HG03442 (cell line): ENCODE measurements around the gene SEC24B.
A peak's percentile ranks its signal among the peaks of the same experiment; 100 is the strongest.

ENCODE experiments used
- ATAC-seq: cut with Tn5 transposase; IDR thresholded peaks from one replicate; pipeline ENCODE4 v1.9.1; 2021; ENCODE audit warnings: mild to moderate bottlenecking, moderate library complexity; ENCODE audit not compliant: unreplicated experiment

Gene SEC24B

GRCh38 chr4:109433205-109434006, at the start of gene SEC24B:
TSS of gene SEC24B (plus strand) at chr4:109433815. CDS start at chr4:109433870, 55 bp downstream.
- ATAC-seq = peak; percentile 83

- no peak for ATAC-seq
Observed at GRCh38 chr4:109383823-109384222, 49.8 kb upstream of the SEC24B start.

- no peak for ATAC-seq
Observed at GRCh38 chr4:109385260-109385659, 48.4 kb upstream of the SEC24B start.

- ATAC-seq = peak; percentile 50
Observed at GRCh38 chr4:109389369-109390114, 44.1 kb upstream of the SEC24B start.

GRCh38 chr4:109390115-109390768, 43.4 kb upstream of the SEC24B start:
- no peak for ATAC-seq

- ATAC-seq = no peak
Observed at GRCh38 chr4:109395694-109396093, 37.9 kb upstream of the SEC24B start.

- no peak for ATAC-seq
Observed at GRCh38 chr4:109398928-109399327, 34.7 kb upstream of the SEC24B start.

- peak; percentile 83 for ATAC-seq
Observed at GRCh38 chr4:109406337-109406931, 27.2 kb upstream of the SEC24B start.

GRCh38 chr4:109407027-109407737, 26.4 kb upstream of the SEC24B start:
- ATAC-seq = no peak

GRCh38 chr4:109408711-109409110, 24.9 kb upstream of the SEC24B start:
- ATAC-seq = no peak

GRCh38 chr4:109410226-109410625, 23.4 kb upstream of the SEC24B start:
- no peak for ATAC-seq

- ATAC-seq = no peak
Observed at GRCh38 chr4:109410776-109411175, 22.8 kb upstream of the SEC24B start.

- no peak for ATAC-seq
Observed at GRCh38 chr4:109411964-109412363, 21.7 kb upstream of the SEC24B start.

- ATAC-seq = no peak
Observed at GRCh38 chr4:109412776-109413175, 20.8 kb upstream of the SEC24B start.

GRCh38 chr4:109414938-109415337, 18.7 kb upstream of the SEC24B start:
- ATAC-seq = no peak

GRCh38 chr4:109418588-109418987, 15.0 kb upstream of the SEC24B start:
- no peak for ATAC-seq

- no peak for ATAC-seq
Observed at GRCh38 chr4:109419679-109420078, 13.9 kb upstream of the SEC24B start.

GRCh38 chr4:109424093-109424841, 9.3 kb upstream of the SEC24B start:
- ATAC-seq = no peak

GRCh38 chr4:109425405-109425804, 8.2 kb upstream of the SEC24B start:
- ATAC-seq = no peak

GRCh38 chr4:109429545-109429944, 4.1 kb upstream of the SEC24B start:
- no peak for ATAC-seq
